H1 (cell line): ENCODE data around the gene CCDC88C. TPM values are rescaled to one million over a fixed set of nuclear protein-coding genes. Genes with fewer than 3 reads are reported as not detected.

Experiments
- CTCF ChIA-PET: fragments of 300-600 bp; sonication (Branson Sonifier 250); formaldehyde crosslinking; loops from one replicate; lab custom pipeline; 2021; ENCODE audit not compliant: partially characterized antibody; lab: Charles Lee
- POLR2A ChIA-PET: fragments of 300-600 bp; sonication (Branson Sonifier 250); formaldehyde crosslinking; loops from one replicate; lab custom pipeline; 2021; ENCODE audit warnings: inconsistent platforms; ENCODE audit not compliant: partially characterized antibody; lab: Charles Lee
- DNase-seq, 2 experiments: peaks; one replicate each; pipeline versions ENCODE4 v3.0.0 to v3.0.0-alpha.2; 2010 to 2022; ENCODE audit warnings: low spot score in 2 of 2, low read depth in 1 of 2, mixed read lengths in 1 of 2
- FAIRE-seq: peaks from 2 replicates; lab custom pipeline; 2011; peaks lifted over from hg19 to GRCh38; lab: Jason Lieb, UNC
- H2AFZ ChIP-seq: 2 replicates; pipeline ENCODE4 v1.8.1; 2012; ENCODE audit warnings: low read length, inconsistent platforms
- H2AK5ac ChIP-seq: 2 replicates; pipeline ENCODE4 v1.6.1; 2013; ENCODE audit warnings: low read depth, low read length
- H2BK120ac ChIP-seq: replicated peaks from 2 replicates; pipeline ENCODE3; 2013; ENCODE audit warnings: low read depth, low read length, inconsistent platforms
- H2BK12ac ChIP-seq: 2 replicates; pipeline ENCODE4 v1.6.1; 2013; ENCODE audit warnings: low read depth, low read length
- H2BK15ac ChIP-seq: 2 replicates; pipeline ENCODE4 v1.6.1; 2013; ENCODE audit warnings: low read length
- H2BK20ac ChIP-seq: 2 replicates; pipeline ENCODE4 v1.6.1; 2013; ENCODE audit warnings: low read length
- H2BK5ac ChIP-seq: 2 replicates; pipeline ENCODE4 v1.6.1; 2013; ENCODE audit warnings: low read depth, low read length
- H3K14ac ChIP-seq: 2 replicates; pipeline ENCODE4 v1.6.1; 2013; ENCODE audit warnings: inconsistent platforms; ENCODE audit not compliant: insufficient read length
- H3K18ac ChIP-seq: 2 replicates; pipeline ENCODE4 v1.6.1; 2013; ENCODE audit warnings: low read length; ENCODE audit errors: extremely low read depth
- H3K23ac ChIP-seq: 2 replicates; pipeline ENCODE4 v1.6.1; 2013; ENCODE audit warnings: inconsistent platforms; ENCODE audit not compliant: insufficient read length
- H3K23me2 ChIP-seq: 2 replicates; pipeline ENCODE4 v1.6.1; 2013; ENCODE audit warnings: low read depth, low read length
- H3K27ac ChIP-seq: 2 replicates; pipeline ENCODE4 v1.6.1; 2011; ENCODE audit warnings: low read depth, low read length, inconsistent platforms
- H3K27me3 ChIP-seq, 4 experiments: replicated peaks in 1 of 4; 1 replicate in 1 of 4; 2 replicates in 3 of 4; pipeline versions ENCODE4 v1.6.1 to v1.8.1; 2011 to 2013; ENCODE audit warnings: low read length in 3 of 4, mild to moderate bottlenecking in 3 of 4, inconsistent platforms in 2 of 4, mixed read lengths in 2 of 4, moderate library complexity in 1 of 4; ENCODE audit not compliant: control insufficient read depth in 3 of 4, insufficient read depth in 3 of 4; ENCODE audit errors: extremely low read depth in 1 of 4
- H3K36me3 ChIP-seq, 4 experiments: 2 replicates each; pipeline versions ENCODE4 v1.6.1 to v1.8.1; 2011 to 2013; ENCODE audit warnings: mild to moderate bottlenecking in 4 of 4, low read length in 3 of 4, moderate library complexity in 2 of 4, control low read depth in 1 of 4, inconsistent platforms in 1 of 4; ENCODE audit not compliant: insufficient read depth in 4 of 4, control insufficient read depth in 2 of 4
- H3K4ac ChIP-seq: replicated peaks from 2 replicates; pipeline ENCODE3; 2013; ENCODE audit warnings: low read length, low read depth, mixed read lengths, inconsistent platforms; ENCODE audit not compliant: insufficient read length
- H3K4me1 ChIP-seq, 4 experiments: replicated peaks in 1 of 4; 1 replicate in 1 of 4; 2 replicates in 3 of 4; pipeline versions ENCODE4 v1.6.1 to v1.8.1; 2011 to 2013; ENCODE audit warnings: low read length in 3 of 4, inconsistent platforms in 2 of 4, mixed read lengths in 1 of 4; ENCODE audit not compliant: insufficient read depth in 4 of 4, control insufficient read depth in 3 of 4
- H3K4me2 ChIP-seq, 2 experiments: 2 replicates each; pipeline versions ENCODE4 v1.6.1 to v1.8.1; 2011 to 2013; ENCODE audit warnings: low read depth in 2 of 2, low read length in 2 of 2, control low read depth in 1 of 2, inconsistent platforms in 1 of 2, mild to moderate bottlenecking in 1 of 2; ENCODE audit not compliant: insufficient read depth in 1 of 2
- H3K4me3 ChIP-seq, 4 experiments: fragments of 200-600, 300-600 bp in 1 of 4; sonication (generic), shearing (Covaris generic), sonication (Bioruptor Twin) in 1 of 4; 2 replicates each; pipeline versions ENCODE4 v1.5.1 to v1.8.1; 2011 to 2016; ENCODE audit warnings: low read length in 4 of 4, low read depth in 3 of 4, control low read depth in 2 of 4, inconsistent platforms in 2 of 4, mild to moderate bottlenecking in 2 of 4, mixed read lengths in 1 of 4, moderate library complexity in 1 of 4; ENCODE audit not compliant: insufficient read depth in 2 of 4; ENCODE audit errors: extremely low read depth in 1 of 4
- H3K56ac ChIP-seq: replicated peaks from 2 replicates; pipeline ENCODE3; 2013; ENCODE audit warnings: low read depth, mild to moderate bottlenecking, mixed read lengths, low read length, inconsistent platforms; ENCODE audit not compliant: insufficient read length
- H3K79me1 ChIP-seq: 2 replicates; pipeline ENCODE4 v1.6.1; 2013; ENCODE audit warnings: low read depth, low read length, control low read depth
- H3K79me2 ChIP-seq, 2 experiments: 2 replicates each; pipeline versions ENCODE4 v1.6.1 to v1.8.1; 2012 to 2013; ENCODE audit warnings: low read length in 2 of 2, mild to moderate bottlenecking in 2 of 2, inconsistent platforms in 1 of 2; ENCODE audit not compliant: insufficient read depth in 2 of 2, control insufficient read depth in 1 of 2
- H3K9ac ChIP-seq, 4 experiments: replicated peaks in 1 of 4; 1 replicate in 1 of 4; 2 replicates in 3 of 4; pipeline versions ENCODE4 v1.6.1 to v1.8.1; 2011 to 2013; ENCODE audit warnings: low read depth in 3 of 4, low read length in 3 of 4, control low read depth in 2 of 4, mild to moderate bottlenecking in 2 of 4, moderate library complexity in 2 of 4, inconsistent platforms in 1 of 4; ENCODE audit errors: extremely low read depth in 1 of 4
- H3K9me3 ChIP-seq, 2 experiments: 2 replicates each; pipeline versions ENCODE4 v1.6.1 to v1.8.1; 2012 to 2013; ENCODE audit warnings: mild to moderate bottlenecking in 2 of 2, moderate library complexity in 2 of 2, control low read depth in 1 of 2, inconsistent platforms in 1 of 2, low read depth in 1 of 2, low read length in 1 of 2, mixed read lengths in 1 of 2; ENCODE audit not compliant: insufficient read depth in 2 of 2
- H4K20me1 ChIP-seq, 2 experiments: replicated peaks in 1 of 2; 2 replicates each; pipeline versions ENCODE3 to v1.8.1; 2011 to 2013; ENCODE audit warnings: inconsistent platforms in 2 of 2, low read length in 2 of 2, mild to moderate bottlenecking in 1 of 2; ENCODE audit not compliant: insufficient read depth in 2 of 2, control insufficient read depth in 1 of 2
- H4K5ac ChIP-seq: 2 replicates; pipeline ENCODE4 v1.6.1; 2013; ENCODE audit warnings: low read length, low read depth, mixed read lengths, inconsistent platforms; ENCODE audit not compliant: insufficient read length
- H4K8ac ChIP-seq: 2 replicates; pipeline ENCODE4 v1.8.0; 2013; ENCODE audit warnings: mild to moderate bottlenecking, moderate library complexity, low read length, inconsistent platforms; ENCODE audit not compliant: insufficient read depth; ENCODE audit errors: extremely low read depth
- H4K91ac ChIP-seq: replicated peaks from 2 replicates; pipeline ENCODE3; 2013; ENCODE audit warnings: low read length, mixed read lengths, inconsistent platforms; ENCODE audit not compliant: insufficient read length
- EGR1 ChIP-seq: IDR thresholded peaks from 2 replicates; pipeline ENCODE4 v1.6.1; 2011; ENCODE audit warnings: low read depth, low read length, borderline replicate concordance
- JUND ChIP-seq: IDR thresholded peaks from 2 replicates; pipeline ENCODE4 v1.6.1; 2011; ENCODE audit warnings: mild to moderate bottlenecking, improper control_type of control experiment, low read length
- KDM5A ChIP-seq: fragments of 200-600 bp; IDR thresholded peaks from 2 replicates; pipeline ENCODE4 v1.7.1; 2012; ENCODE audit warnings: mild to moderate bottlenecking, low read length, inconsistent platforms, mixed read lengths
- RAD21 ChIP-seq, 2 experiments: IDR thresholded peaks in 1 of 2; conservative IDR thresholded peaks in 1 of 2; 2 replicates each; pipeline ENCODE4 v1.6.1; 2011; ENCODE audit warnings: low read depth in 2 of 2, low read length in 2 of 2, improper control_type of control experiment in 1 of 2, inconsistent platforms in 1 of 2, mild to moderate bottlenecking in 1 of 2, moderate library complexity in 1 of 2
- TBP ChIP-seq: IDR thresholded peaks from 2 replicates; pipeline ENCODE4 v1.6.1; 2011; ENCODE audit warnings: low read depth, low read length, improper control_type of control experiment
- ZNF274 ChIP-seq: IDR thresholded peaks from 2 replicates; pipeline ENCODE4 v1.7.0; 2012; ENCODE audit warnings: low read length, borderline replicate concordance; ENCODE audit errors: extremely low read depth
- WGBS, 2 experiments: shearing (Covaris generic) in 1 of 2; methylation state at CpG; one replicate each; pipeline versions ENCODE4 v1.1.6 to v1.1.7; 2013 to 2015; ENCODE audit warnings: low lambda C conversion rate in 2 of 2, mixed read lengths in 2 of 2, inconsistent platforms in 1 of 2, low coverage in 1 of 2, missing lambda C conversion rate in 1 of 2; ENCODE audit not compliant: insufficient replicate concordance in 2 of 2, insufficient coverage in 1 of 2, insufficient read length in 1 of 2; ENCODE audit errors: extremely low coverage in 1 of 2, missing lambda C conversion rate in 1 of 2; 5-methylcytosine and 5-hydroxymethylcytosine counted together
- polyA plus RNA-seq, 7 experiments: library from polyadenylated mRNA; depleted of rRNA in 3 of 7; stranded (reverse) in 5 of 7; unstranded in 2 of 7; fragments of >200 nt in 5 of 7; fragments of 200-250 nt in 2 of 7; gene quantifications; 1 replicate in 5 of 7; 2 replicates in 1 of 7; 4 replicates in 1 of 7; pipeline versions ENCODE4 v1.2.1 to v1.2.3, GENCODE V29; 2011 to 2013; ENCODE audit warnings: missing spikeins in 2 of 7, mixed read lengths in 2 of 7
- total RNA-seq: library from RNA; stranded (reverse); fragmentation: NEBNext Ultra II Directional; extraction: Animal tissue kit (Norgen Biotek cat#: 25700); gene quantifications from 2 replicates; pipeline ENCODE4 v1.2.1, GENCODE V29; 2021

The CCDC88C gene
- total and polyA plus RNA-seq, 2 of the 8 experiments (the other 6 are each of a cell fraction or from before 2014, with no cell fraction given): 10.3 to 57.7 TPM

- WGBS, 2 experiments: 95% methylated on average over 7 of the region's 12 CpGs; no CpG with 5 or more reads in 1 of the 2 experiments
- POLR2A ChIA-PET: interaction anchor here (1.3 kb wide), 2 partner anchors 95 to 97 kb away, joined by 3 read pairs; no protein-coding TSS in a partner anchor
These were observed 96.5 kb downstream of the CCDC88C start for GRCh38 chr14:91321131-91321530.

More at GRCh38 chr14:91321131-91321530, 96.5 kb downstream of the CCDC88C start:
- Histone ChIP-seq H2AK5ac (no peak overlapping the region), H4K91ac (no peak overlapping the region), H3K23me2 (no peaks in the 10 kb centered on the region), H4K5ac (no peak overlapping the region), H2BK12ac (no peak overlapping the region), H3K4ac (no peak overlapping the region), H3K9me3 (no peaks in the 10 kb centered on the region), H3K4me3 (no peak overlapping the region), H2BK5ac (no peak overlapping the region), H3K79me2 (no peaks in the 10 kb centered on the region), H3K36me3 (peaks cover 7 to 26% (median 22%) of the 10 kb centered on the region in 4 experiments), H3K4me2 (no peak overlapping the region), H3K27ac (no peak overlapping the region), H3K4me1 (peaks cover 0 to 2% (median 0%) of the 10 kb centered on the region in 4 experiments; a peak in 2 of 7 replicates), H2BK120ac (no peak overlapping the region), H3K9ac (no peak overlapping the region), H3K14ac (no peak overlapping the region), H2BK15ac (no peak overlapping the region), H3K18ac (no peak overlapping the region), H2AFZ (no peak overlapping the region), H4K8ac (no peak overlapping the region; the same call in 1 of the 2 replicates), H3K27me3 (no peaks in the 10 kb centered on the region), H3K23ac (no peak overlapping the region), H3K56ac (no peak overlapping the region), H4K20me1 (peaks cover 3 to 9% of the 10 kb centered on the region in 2 experiments), H2BK20ac (no peak overlapping the region), H3K79me1 (no peaks in the 10 kb centered on the region)
- DNase-seq (no peak), FAIRE-seq (no peak)
- TF ChIP-seq KDM5A (no peak), RAD21 (IDR thresholded peaks at IDR 0.05 in 1 of 2, conservative IDR thresholded peaks at IDR 0.05 in 1 of 2; ENCODE audit: low read depth in 2 of 2, low read length in 2 of 2) (no peak), EGR1 (no peak), JUND (no peak), ZNF274 (no peak), TBP (no peak)
- CTCF ChIA-PET: interaction anchor here (0.6 to 5.5 kb wide), 12 partner anchors 8 to 1081 kb away, joined by 3 to 40 read pairs (median 4); no protein-coding TSS in a partner anchor
